Measurements from ENCODE around the gene PADI1.

DNA sequence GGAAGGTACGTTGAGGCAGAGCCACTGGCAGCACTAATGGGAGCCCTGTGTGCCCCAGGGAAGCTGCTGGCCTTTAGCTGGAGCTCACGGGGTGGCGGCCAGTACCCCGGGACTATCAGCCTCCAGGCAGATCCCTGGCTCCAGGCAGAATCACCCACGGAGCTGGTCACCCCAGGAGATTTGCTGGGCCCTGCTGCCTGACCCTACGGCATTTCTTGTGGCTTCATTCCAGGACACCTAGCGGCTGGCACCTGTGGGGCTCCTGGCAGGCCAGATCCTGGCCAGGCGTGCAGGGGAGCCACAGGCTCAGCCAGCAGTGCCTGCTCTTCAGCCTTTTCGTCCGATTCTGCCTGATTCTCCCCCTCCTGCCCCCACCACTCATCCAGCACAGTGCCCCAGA is 7.1 kb downstream of the PADI1 start:
- no peak for TF ChIP-seq CTCF (IDR thresholded peaks at IDR 0.05; ENCODE audit: insufficient read depth, low read depth, low read length)
- TF ChIP-seq EZH2 (IDR thresholded peaks at IDR 0.05; ENCODE audit: insufficient read depth, low read length), result no peak
